ENCODE results near the gene PHETA1.

DNA sequence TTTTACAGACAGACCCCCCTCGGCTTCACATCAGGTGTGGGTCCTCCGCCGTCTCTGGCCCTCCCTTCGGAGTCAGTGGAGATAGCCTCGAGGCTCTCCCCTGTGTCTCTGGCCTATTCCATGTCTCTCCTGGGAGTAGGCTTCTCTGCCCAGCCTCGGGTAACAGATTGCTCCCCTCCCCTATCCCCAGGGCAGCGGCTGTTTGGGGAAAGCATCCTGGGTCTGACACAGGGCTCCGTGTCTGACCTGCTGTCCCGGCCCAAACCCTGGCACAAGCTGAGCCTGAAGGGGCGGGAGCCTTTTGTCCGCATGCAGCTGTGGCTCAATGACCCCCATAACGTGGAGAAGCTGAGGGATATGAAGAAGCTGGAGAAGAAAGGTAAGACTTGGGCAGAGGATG is 30.8 kb downstream of the PHETA1 start:
- TF ChIP-seq NFYA (IDR thresholded peaks at IDR 0.05; ENCODE audit: borderline replicate concordance, low read depth, low read length) (no peak), MXI1 (IDR thresholded peaks at IDR 0.05; ENCODE audit: low read depth, low read length) (no peak), ZZZ3 (IDR thresholded peaks at IDR 0.05; ENCODE audit: control insufficient read depth, insufficient read length, low read depth) (no peak), ETV6 (conservative IDR thresholded peaks at IDR 0.05 in 1 of 2, IDR thresholded peaks at IDR 0.05 in 1 of 2; ENCODE audit: borderline replicate concordance in 1 of 2, low read depth in 1 of 2) (no peak), EZH2 (IDR thresholded peaks at IDR 0.05; ENCODE audit: borderline replicate concordance, control insufficient read depth, low read depth, low read length) (no peak), NR2C2 (IDR thresholded peaks at IDR 0.05; ENCODE audit: borderline replicate concordance, control insufficient read depth, insufficient read length, low read depth) (no peak)
- TF ChIP-seq, protein P1, sequence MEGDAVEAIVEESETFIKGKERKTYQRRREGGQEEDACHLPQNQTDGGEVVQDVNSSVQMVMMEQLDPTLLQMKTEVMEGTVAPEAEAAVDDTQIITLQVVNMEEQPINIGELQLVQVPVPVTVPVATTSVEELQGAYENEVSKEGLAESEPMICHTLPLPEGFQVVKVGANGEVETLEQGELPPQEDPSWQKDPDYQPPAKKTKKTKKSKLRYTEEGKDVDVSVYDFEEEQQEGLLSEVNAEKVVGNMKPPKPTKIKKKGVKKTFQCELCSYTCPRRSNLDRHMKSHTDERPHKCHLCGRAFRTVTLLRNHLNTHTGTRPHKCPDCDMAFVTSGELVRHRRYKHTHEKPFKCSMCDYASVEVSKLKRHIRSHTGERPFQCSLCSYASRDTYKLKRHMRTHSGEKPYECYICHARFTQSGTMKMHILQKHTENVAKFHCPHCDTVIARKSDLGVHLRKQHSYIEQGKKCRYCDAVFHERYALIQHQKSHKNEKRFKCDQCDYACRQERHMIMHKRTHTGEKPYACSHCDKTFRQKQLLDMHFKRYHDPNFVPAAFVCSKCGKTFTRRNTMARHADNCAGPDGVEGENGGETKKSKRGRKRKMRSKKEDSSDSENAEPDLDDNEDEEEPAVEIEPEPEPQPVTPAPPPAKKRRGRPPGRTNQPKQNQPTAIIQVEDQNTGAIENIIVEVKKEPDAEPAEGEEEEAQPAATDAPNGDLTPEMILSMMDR (IDR thresholded peaks at IDR 0.05 in 2 of 3, conservative IDR thresholded peaks at IDR 0.05 in 1 of 3; ENCODE audit: control insufficient read depth in 2 of 3, extremely low read depth in 1 of 3, insufficient read depth in 1 of 3, low read depth in 3 of 3, low read length in 3 of 3) = no peak

Data from GM12878 (cell line).